ENCODE results near the gene SELE.
"Not testable (repeated sequence)": the region's sequence is repeated elsewhere in the genome, so short reads cannot be mapped to it uniquely, and the experiment has no call there.

SELE gene

GRCh38 chr1:169723763-169724162 lies 10.1 kb downstream of the SELE start:
- no peak for DNase-seq

GRCh38 chr1:169722779-169723178 lies 11.1 kb downstream of the SELE start:
- DNase-seq: no peak

DNA sequence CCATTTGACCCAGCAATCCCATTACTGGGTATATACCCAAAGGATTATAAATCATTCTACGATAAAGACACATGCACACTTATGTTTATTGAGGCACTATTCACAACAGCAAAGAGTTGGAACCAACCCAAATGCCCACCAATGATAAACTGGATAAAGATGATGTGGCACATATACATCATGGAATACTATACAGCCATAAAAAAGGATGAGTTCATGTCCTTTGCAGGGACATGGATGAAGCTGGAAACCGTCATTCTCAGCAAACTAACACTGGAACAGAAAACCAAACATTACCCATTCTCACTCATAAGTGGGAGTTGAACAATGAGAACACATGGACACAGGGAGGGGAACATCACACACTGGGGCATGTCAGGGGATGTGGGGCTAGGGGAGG lies 18.8 kb downstream of the SELE start:
- not testable (repeated sequence) for DNase-seq

DNA sequence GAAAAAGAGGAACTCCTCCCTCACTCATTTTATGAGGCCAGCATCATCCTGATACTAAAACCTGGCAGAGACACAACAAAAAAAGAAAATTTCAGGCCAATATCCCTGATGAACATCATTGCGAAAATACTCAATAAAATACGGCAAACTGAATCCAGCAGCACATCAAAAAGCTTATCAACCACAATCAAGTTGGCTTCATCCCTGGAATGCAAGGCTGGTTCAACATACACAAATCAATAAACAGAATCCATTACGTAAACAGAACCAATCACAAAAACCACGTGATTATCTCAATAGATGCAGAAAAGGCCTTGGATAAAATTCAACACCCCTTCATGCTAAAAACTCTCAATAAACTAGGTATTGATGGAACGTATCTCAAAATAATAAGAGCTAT lies 20.8 kb downstream of the SELE start:
- not testable (repeated sequence) for DNase-seq

DNA sequence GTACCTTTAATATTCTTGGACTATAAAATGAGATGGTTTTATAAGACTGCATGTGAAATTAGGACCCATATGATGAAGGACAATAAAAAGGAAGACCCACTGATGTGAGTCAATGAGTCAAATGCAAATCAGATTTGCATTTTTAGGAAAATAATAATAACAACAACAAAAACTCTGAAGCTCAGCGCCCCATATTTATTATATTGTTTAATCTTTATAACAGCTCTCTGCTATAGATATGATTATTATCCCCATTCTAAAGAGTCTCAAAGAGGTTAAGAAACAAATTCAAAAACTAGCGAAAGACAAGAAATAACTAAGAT lies 21.6 kb downstream of the SELE start:
- no peak for DNase-seq

DNA sequence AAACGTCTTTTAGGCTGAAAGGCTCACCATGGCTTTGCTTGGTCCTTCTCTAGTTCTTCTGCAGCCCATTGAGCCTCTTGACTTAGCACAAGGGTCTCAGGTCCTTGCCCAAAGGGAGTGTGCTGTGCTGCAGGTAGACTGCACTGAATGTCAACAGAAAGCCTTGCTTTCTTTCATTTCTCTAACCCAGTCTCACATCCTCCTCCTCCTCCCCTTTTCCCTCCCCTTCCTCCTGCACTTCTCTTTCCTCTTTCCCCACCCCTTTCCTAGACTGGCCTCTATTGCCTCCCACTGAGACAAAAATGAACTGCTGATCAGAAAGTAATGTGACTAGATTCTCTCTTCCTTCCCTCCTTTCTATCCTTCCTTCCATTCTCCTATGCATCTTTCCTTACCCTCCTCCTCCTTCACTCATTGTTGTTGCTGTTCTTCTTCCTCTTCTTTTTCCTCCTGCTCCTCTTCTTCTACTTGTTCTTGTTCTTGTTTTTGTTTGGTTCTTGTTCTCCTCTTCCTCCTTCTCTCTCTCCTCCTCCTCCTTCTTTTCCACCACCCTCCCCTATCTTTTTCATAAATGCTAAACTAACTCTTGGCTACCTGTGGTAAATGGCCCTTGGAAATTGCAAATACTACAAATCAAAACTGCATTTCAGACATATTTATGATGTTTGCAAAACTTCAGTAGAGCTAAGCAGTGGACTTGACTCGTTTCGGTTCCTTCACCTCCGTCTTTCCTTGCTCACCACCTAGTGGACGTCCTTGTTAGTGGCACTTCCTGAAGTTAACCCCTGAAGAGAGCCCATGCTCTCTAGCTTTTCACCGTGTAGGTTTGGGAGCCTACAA lies 22.2 kb downstream of the SELE start, which contains the start of gene SELL:
Gene SELL (minus strand): TSS at position 152 of the 840 bp plus-strand sequence. CDS start 122 bp downstream, at position 30.
- peak; percentile 46 for DNase-seq

DNA sequence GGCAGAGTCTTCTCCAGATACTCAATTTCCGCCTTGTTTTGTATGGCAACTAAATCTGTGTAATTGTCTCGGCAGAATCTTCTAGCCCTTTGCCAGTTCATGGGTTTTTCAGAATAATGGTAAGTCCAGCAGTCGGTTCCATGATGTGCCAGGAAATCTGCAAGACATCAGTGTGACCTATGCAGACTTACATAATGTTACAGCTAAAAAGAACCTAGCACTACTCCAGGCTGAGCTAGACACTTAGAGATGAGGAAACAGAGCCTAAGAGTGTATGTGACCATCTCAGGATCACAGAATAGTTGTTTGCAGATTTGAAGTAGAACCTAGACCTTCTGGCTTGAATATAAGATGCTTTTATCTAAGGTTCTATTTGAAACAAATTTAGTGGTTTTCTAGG lies 25.2 kb downstream of the SELE start:
- no peak for DNase-seq

DNA sequence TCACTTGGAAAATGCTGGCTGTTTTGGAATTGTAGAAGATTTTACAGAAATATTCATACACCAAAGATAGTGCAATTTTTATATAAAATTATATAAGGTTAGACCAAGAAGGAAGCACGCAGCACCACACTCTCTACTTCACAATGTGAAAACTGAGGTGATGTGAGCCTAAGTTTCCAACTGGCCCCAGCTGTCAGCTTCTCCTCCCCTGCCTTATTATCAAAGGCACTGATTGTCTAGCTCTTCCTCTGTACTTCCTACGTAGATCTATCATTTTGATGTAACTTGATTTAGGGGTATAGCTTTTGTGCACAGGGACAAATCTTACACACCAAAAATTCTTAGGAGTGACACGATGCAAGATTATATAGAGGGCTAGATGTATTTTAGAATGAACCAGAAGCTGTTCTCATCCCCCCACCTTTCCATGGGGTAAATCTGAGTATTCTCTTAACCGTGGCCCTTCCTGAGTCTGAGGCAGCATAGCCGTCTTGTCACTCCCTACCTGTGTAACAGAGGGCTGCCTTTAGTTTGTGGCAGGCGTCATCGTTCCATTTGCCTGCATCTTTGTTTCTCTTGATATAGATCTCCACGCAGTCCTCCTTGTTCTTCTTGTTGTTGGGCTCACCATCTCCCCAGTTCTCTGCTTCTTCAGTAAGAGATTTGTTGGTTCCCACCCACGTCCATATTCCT lies 25.8 kb downstream of the SELE start:
- no peak for DNase-seq

- DNase-seq: no peak
Measured at GRCh38 chr1:169704797-169705196, 29.1 kb downstream of the SELE start.

DNA sequence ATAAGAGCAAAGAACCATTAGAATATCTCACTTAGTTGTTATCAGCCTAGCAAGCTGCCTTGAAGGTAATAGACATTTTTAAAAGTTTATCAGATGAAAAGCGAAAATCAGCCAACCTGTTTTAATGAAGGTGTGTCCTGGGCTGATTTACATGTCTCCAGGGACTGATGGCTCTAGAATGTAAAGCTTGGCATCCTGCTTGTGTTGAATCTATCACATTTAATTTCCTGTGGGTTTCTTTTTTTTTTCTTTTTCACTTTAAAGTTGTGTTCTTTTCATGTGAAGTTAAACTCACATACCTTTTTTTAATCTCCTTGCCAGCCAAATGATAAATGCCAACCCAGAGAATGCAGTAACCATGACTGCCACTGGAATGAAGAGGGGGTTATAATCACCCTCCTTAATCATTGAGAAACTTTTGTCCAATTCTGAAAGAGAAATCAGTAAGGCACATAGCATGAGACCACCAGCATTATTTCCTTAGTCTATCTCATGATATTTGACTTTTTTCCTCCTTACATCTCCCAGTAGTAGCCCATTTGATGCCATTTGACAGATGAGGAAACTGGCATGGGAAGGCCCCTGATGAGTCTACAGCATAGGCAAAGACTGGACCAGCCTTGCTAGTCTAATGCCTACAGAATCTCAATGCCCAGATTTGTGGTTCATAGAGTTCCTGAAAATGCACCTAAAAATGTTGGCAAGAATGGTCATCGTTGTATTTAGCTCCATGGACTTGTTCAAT lies 32.4 kb downstream of the SELE start:
- DNase-seq: no peak

- no peak for DNase-seq
Measured at GRCh38 chr1:169699707-169700106, 34.2 kb downstream of the SELE start.

DNA sequence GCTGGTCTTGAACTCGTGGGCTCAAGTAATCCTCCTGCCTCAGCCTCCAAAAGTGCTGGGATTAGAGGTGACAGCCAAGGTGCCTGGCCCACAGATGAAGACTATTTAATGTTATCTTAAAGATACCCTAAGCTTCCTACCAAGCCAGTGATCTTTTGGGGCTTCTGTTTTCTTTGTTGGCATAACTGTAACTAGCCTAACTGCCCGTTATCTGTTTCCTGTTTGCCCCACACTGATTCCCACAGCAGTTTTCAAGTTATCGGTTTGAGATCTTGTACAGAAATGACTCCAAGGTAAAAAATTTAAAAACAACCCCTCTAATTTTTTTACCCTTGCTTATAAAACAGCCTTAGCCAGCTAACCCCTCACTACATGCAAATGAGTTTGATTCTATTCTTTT lies 34.9 kb downstream of the SELE start:
- DNase-seq: no peak

- DNase-seq: no peak
Measured at GRCh38 chr1:169697755-169698154, 36.1 kb downstream of the SELE start.

- no peak for DNase-seq
Measured at GRCh38 chr1:169696273-169697100, 37.4 kb downstream of the SELE start.

- DNase-seq: no peak
Measured at GRCh38 chr1:169694304-169695075, 39.4 kb downstream of the SELE start.

- DNase-seq: no peak
Measured at GRCh38 chr1:169692756-169693460, 41.0 kb downstream of the SELE start.

DNA sequence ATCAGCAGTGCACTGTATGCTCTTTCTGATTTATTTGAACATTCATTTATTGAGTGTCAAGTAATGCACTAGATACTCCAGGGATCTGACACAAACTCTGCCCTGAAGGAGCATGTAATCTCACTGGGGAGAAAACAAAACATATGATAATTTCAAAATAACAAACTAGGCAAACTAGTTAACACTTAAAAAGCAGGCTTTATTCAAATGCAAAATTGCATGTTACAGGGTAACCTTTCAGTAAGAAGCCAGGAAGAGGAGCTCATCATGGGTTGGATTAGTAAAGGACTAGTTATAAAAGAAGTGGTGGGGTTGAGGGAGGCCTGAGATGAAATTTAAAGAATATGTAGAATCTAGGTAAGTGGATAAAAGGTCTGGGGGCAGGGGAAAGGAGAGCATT lies 43.4 kb downstream of the SELE start:
- DNase-seq: no peak

DNA sequence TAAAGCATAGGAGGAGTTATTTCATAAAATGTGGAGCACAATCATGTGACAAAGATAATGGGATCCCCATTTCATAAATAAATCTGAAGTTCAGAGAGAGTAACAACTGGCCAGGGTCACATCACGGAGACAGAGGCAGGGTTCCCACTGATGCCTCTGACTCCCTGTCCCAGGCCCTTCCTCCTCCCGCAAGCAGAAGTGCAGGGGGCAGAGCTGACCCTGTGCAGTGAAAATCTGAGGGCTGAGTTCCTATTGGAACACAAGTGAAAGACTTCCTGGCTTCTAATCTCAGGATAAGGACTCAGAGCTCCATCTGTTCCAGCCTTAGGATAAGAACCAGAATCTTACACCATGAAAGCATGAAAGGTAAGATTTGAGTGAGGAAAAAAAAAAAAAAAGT lies 44.5 kb downstream of the SELE start:
- DNase-seq: no peak

DNA sequence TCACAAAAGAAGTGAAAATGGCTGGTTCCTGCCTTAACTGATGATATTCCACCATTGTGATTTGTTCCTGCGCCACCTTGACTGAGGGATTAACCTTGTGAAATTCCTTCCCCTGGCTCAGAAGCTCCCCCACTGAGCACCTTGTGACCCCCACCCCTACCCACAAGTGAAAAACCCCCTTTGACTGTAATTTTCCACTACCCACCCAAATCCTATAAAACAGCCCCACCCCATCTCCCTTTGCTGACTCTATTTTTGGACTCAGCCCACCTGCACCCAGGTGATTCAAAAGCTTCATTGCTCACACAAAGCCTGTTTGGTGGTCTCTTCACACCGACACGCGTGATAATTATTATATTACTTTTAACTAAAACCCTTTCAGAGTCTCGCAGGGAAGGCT lies 45.5 kb downstream of the SELE start:
- not testable (repeated sequence) for DNase-seq

GRCh38 chr1:169683661-169684060 lies 50.2 kb downstream of the SELE start:
- DNase-seq: no peak

DNA sequence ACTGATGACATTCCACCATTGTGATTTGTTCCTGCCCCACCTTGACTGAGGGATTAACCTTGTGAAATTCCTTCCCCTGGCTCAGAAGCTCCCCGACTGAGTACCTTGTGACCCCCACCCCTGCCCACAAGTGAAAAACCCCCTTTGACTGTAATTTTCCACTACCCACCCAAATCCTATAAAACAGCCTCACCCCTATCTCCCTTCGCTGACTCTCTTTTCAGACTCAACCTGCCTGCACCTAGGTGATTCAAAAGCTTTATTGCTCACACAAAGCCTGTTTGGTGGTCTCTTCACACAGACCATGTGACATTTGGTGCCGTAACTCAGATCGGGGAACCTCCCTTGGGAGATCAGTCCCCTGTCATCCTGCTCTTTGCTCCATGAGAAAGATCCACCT lies 50.7 kb downstream of the SELE start:
- DNase-seq: not testable (repeated sequence)
